ENCODE measurements around the gene ARHGAP26.

DNA sequence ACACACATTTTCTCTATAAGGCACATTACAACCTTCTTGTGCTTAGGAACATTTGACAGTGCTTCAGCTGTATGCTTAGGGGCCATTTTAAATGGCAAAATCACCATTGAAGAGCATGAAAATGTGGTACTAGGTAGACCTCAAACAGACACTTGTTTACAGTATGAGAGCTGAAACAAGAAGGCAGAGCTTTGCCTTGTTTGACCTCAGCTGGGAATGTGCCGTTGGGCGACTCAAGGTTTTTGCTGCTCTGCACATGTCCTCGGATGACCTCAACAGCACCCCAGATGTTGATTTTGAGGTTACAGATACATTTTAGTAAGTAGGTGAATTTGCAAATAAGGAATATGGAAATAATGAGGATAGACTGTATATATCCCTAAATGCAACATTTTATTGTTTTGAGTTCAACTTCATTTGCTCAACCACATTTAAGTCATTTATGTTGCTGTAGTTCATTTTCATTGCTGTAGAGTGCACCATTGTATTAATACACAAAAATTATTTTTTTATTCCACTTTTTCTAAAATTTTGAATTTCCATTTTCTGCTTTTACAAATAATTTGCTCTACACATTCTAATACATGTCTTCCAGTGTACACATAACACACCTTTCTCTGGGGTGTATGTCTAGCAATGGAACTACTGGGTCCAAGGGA lies 426.6 kb downstream of the ARHGAP26 start:
- TF ChIP-seq, protein P1, sequence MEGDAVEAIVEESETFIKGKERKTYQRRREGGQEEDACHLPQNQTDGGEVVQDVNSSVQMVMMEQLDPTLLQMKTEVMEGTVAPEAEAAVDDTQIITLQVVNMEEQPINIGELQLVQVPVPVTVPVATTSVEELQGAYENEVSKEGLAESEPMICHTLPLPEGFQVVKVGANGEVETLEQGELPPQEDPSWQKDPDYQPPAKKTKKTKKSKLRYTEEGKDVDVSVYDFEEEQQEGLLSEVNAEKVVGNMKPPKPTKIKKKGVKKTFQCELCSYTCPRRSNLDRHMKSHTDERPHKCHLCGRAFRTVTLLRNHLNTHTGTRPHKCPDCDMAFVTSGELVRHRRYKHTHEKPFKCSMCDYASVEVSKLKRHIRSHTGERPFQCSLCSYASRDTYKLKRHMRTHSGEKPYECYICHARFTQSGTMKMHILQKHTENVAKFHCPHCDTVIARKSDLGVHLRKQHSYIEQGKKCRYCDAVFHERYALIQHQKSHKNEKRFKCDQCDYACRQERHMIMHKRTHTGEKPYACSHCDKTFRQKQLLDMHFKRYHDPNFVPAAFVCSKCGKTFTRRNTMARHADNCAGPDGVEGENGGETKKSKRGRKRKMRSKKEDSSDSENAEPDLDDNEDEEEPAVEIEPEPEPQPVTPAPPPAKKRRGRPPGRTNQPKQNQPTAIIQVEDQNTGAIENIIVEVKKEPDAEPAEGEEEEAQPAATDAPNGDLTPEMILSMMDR (IDR thresholded peaks at IDR 0.05) = no peak
- no peak for TF ChIP-seq POLR2AphosphoS5 (IDR thresholded peaks at IDR 0.05; ENCODE audit: low read depth, low read length)
